ENCODE results near the gene SOX6.

Gene SOX6

GRCh38 chr11:16093889-16094653, 262.3 kb downstream of the SOX6 start:
- peaks cover 0 to 33% (median 9%) of the 10 kb centered on the region in 4 donors for H3K4me1 ChIP-seq

GRCh38 chr11:16091862-16092261, 264.5 kb downstream of the SOX6 start:
- intact Hi-C loops (cut with DNase I; ENCODE audit: low total_unique reads): no loop called here

More at GRCh38 chr11:16093889-16094653, 262.3 kb downstream of the SOX6 start:
- intact Hi-C loops (cut with DNase I; ENCODE audit: low total_unique reads): no loop called here
- Histone ChIP-seq H3K27ac (no peak overlapping the region), H3K9me3 (no peaks in the 10 kb centered on the region), H3K36me3 (no peaks in the 10 kb centered on the region), H3K4me3 (no peak overlapping the region), H3K27me3 (no peaks in the 10 kb centered on the region)
- no peak for DNase-seq
- TF ChIP-seq CTCF (IDR thresholded peaks at IDR 0.05): no peak

GRCh38 chr11:16089481-16089880, 266.9 kb downstream of the SOX6 start:
- DNase-seq: no peak
- H3K4me1 ChIP-seq: peaks cover 0 to 3% (median 0%) of the 10 kb centered on the region in 4 donors
- no peak overlapping the region for H3K4me3 ChIP-seq
- no peaks in the 10 kb centered on the region for H3K9me3 ChIP-seq
- no peaks in the 10 kb centered on the region for H3K36me3 ChIP-seq
- no peak overlapping the region for H3K27ac ChIP-seq
- no peaks in the 10 kb centered on the region for H3K27me3 ChIP-seq
- intact Hi-C loops (cut with DNase I; ENCODE audit: low total_unique reads): no loop called here
- TF ChIP-seq CTCF (IDR thresholded peaks at IDR 0.05): no peak

More at GRCh38 chr11:16091862-16092261, 264.5 kb downstream of the SOX6 start:
- H3K27ac ChIP-seq: no peak overlapping the region
- no peaks in the 10 kb centered on the region for H3K36me3 ChIP-seq
- DNase-seq: no peak
- H3K4me3 ChIP-seq: no peak overlapping the region
- peaks cover 0 to 11% (median 1%) of the 10 kb centered on the region in 4 donors for H3K4me1 ChIP-seq
- no peak for TF ChIP-seq CTCF (IDR thresholded peaks at IDR 0.05)
- H3K9me3 ChIP-seq: no peaks in the 10 kb centered on the region
- no peaks in the 10 kb centered on the region for H3K27me3 ChIP-seq

GRCh38 chr11:16088774-16089173, 267.6 kb downstream of the SOX6 start:
- Histone ChIP-seq H3K4me3 (no peak overlapping the region), H3K27ac (no peak overlapping the region), H3K27me3 (no peaks in the 10 kb centered on the region), H3K36me3 (no peaks in the 10 kb centered on the region), H3K4me1 (peaks cover 0 to 3% (median 0%) of the 10 kb centered on the region in 4 donors), H3K9me3 (no peaks in the 10 kb centered on the region)
- DNase-seq: no peak
- intact Hi-C loops (cut with DNase I; ENCODE audit: low total_unique reads): no loop called here
- no peak for TF ChIP-seq CTCF (IDR thresholded peaks at IDR 0.05)

GRCh38 chr11:16087886-16088285, 268.5 kb downstream of the SOX6 start:
- no peak overlapping the region for H3K4me3 ChIP-seq
- no peak overlapping the region for H3K27ac ChIP-seq
- no peaks in the 10 kb centered on the region for H3K36me3 ChIP-seq
- TF ChIP-seq CTCF (IDR thresholded peaks at IDR 0.05): no peak
- intact Hi-C loops (cut with DNase I; ENCODE audit: low total_unique reads): no loop called here
- peaks cover 0 to 1% (median 0%) of the 10 kb centered on the region in 4 donors for H3K4me1 ChIP-seq
- H3K27me3 ChIP-seq: no peaks in the 10 kb centered on the region
- no peak for DNase-seq
- no peaks in the 10 kb centered on the region for H3K9me3 ChIP-seq

Measured in tibial artery (tissue), 4 donors.